SK-N-MC (cell line): ENCODE results near the gene NFATC1.

ENCODE experiments used
- EZH2 ChIP-seq: fragments of 200-600 bp; sonication (generic); IDR thresholded peaks from one replicate; pipeline ENCODE4 v1.6.1; 2017; ENCODE audit warnings: antibody characterized with exemption
- POLR2AphosphoS5 ChIP-seq: IDR thresholded peaks from 2 replicates; pipeline ENCODE4 v1.6.1; 2012; ENCODE audit warnings: mild to moderate bottlenecking, low read depth, low read length, borderline replicate concordance

DNA sequence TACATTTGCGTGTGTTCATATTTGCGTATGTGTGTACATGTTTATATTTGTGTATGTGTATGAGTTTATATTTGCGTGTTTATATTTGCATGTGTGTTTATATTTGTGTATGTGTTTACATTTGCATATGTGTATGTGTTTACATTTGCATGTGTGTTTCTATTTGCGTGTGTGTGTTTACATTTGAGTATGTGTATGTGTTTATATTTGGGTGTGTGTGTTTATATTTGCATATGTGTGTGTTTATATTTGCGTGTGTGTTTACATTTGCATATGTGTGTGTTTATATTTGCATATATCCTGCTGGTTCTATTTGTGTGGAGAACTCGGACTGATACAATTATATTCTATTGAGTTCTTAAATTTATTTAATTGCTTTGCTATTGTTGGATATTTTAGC is 168.7 kb downstream of the NFATC1 start:
- TF ChIP-seq EZH2, result no peak
- TF ChIP-seq POLR2AphosphoS5, result no peak
